Stimulated activated CD8-positive, alpha-beta memory T cell treated with anti-CD3 and anti-CD28 coated beads, Interleukin-15, amount 100 ng/mL, for 48 hours (primary cell): ENCODE results near the gene CPTP.
A peak's percentile ranks its signal among the peaks of the same experiment; 100 is the strongest.
"Not testable (repeated sequence)": the region's sequence is repeated elsewhere in the genome, so short reads cannot be mapped to it uniquely, and the experiment has no call there.

Experiments
- DNase-seq, 2 donors: peaks; one replicate each; pipeline ENCODE4 v3.0.0-alpha.2; 2020; ENCODE audit warnings: low read depth in 2 of 2

CPTP gene

GRCh38 chr1:1365875-1366698 is 41.5 kb downstream of the CPTP start:
- DNase-seq = no peak

GRCh38 chr1:1366699-1367066 is 42.1 kb downstream of the CPTP start:
- no peak for DNase-seq

- no peak for DNase-seq
These were observed 42.7 kb downstream of the CPTP start for GRCh38 chr1:1367315-1367714.

- not testable (repeated sequence) for DNase-seq
These were observed 45.5 kb downstream of the CPTP start for GRCh38 chr1:1370094-1370493.

DNA sequence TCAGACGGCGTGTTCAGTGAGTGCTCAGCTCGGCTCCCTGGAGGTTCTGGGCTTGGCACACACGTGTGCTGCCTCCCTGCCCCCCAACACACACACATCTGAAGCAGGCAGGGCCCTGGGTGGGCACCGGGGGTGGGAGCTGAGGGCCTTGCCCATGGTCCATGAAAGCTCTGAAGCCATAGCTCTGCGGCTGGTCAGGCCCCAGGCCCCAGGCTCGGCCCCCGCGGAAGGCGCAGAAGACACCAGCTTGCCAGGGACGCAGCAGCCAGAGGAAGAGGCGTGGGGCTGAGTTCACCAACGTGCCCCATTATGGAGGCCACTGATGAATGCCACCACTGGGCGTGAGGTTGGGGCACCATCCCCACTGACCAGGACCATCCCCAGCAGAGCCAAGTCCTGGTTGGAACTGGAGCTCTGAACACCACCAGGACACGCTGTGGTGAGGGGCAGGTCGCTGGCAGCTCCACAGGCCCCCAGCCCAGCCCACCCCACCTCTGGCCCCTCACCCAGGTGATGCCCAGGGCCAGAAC is 46.2 kb downstream of the CPTP start:
- DNase-seq = no peak

DNA sequence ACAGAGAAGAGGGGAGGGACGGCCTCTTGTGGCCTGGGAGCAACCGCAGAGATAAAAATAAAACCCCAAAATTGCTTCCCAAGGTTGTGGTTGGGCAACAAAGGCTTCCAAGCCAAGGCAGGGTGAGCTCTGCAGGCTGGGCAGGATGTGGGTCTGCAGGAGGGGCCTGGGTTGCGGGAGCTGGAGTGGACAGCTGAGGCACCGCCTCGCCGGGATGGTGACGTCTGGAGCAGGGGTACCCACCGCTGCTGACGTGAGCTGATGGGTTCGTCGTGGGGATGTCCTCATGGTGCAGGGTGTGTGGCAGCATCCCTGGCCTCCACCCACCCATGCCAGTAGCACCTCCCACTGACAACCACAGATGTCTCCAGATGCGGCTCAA is 46.8 kb downstream of the CPTP start:
- DNase-seq = peak in 1 of 2 donors; percentile 21

- DNase-seq = peak; percentile 64 to 66
These were observed 47.4 kb downstream of the CPTP start for GRCh38 chr1:1371746-1372711.

DNA sequence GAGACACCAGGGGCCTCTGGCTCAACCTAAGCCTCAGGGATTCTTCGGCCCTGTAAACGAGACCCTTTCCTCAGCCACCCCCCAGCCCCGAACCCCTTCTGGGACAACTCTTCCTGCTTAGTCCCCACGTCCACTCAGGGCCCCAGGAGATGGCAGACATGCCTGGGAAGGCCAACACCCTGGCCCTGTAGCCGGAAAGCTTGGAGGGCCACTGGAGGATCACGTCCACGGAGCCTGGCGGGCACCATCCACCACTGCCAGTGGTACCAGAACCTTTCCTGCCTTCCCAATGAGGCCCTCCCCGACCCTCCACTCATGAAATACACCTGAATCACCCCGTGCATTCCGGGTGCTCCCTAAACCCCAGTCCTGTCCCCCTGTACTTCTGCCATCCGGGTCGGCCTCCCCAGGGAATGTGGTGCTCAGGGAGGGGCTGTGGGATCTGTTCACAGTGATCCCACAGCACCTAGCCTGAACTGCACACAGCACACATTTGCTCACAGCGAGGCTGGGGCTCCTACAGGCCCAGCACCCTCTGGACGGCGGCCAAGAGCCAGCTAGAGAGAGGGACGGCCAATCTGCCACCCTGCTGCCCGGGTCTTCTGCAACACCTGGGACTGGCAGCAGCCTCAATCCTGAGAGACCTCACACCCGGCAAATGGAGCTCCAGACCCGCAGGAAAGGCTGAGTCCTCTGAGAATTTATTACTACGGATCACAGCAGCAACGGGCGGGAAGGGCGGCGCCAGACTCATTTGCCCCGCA is 48.6 kb downstream of the CPTP start:
- no peak for DNase-seq

DNA sequence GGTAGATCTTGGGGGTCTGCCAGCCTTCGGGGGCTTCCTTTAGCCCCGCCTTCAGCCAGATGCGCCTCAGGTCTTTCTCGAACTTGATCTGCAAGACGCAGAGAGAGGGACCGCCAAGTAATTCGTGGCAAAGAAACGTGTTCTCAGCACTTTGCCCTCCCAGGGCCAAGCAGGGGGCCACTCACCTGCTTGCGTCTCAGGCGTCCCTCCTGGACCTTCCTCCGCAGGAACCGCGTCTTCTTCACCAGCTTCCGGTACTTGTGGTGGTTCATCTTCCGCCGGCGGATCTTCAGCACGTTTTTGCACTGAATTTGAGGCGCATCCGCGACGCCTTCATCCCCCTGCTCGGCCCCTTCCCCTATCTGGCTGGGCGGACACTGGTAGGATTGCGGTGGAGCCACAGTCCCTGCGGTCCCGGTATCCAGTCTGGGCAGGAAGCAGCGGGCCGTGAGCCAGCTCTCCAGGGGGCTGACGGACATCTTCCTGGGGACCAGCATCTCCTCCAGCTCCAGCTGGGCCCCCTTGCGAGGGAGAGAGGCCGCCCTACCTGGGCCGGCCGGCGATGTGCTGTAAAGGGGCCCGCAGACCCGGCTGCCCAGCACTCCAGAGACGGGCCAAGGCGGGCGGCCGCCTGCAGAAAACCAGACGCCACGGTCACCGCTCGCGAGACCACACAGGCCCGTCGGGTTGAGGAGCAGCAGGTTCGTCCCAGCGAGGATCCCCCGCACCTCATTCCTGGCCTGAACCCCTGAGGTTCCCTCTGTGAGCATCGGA is 49.4 kb downstream of the CPTP start:
- DNase-seq = no peak

DNA sequence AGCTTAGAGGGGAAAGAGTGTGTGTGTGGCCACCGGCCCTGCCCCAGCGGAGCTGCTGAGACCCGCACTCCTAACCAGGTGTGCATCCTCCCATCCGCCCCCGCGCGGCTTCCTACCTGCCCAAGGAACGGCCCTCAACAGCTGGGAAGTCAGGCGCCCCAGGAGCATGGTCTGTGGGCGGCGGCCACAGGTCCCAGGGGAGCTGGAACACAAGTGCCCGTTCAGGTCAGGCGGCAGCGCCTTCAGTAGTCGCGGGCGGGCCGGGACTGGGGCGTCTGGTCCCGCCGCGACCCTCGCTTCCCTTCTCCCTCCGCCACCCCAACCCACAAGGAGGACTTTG is 50.0 kb downstream of the CPTP start:
- no peak for DNase-seq

- peak; percentile 94 to 97 for DNase-seq
These were observed 50.5 kb downstream of the CPTP start, which contains the start of gene AURKAIP1 for GRCh38 chr1:1374929-1375662. Gene AURKAIP1, minus strand, starts transcription at chr1:1375207. Its CDS starts 451 bp downstream, at chr1:1374756.

DNA sequence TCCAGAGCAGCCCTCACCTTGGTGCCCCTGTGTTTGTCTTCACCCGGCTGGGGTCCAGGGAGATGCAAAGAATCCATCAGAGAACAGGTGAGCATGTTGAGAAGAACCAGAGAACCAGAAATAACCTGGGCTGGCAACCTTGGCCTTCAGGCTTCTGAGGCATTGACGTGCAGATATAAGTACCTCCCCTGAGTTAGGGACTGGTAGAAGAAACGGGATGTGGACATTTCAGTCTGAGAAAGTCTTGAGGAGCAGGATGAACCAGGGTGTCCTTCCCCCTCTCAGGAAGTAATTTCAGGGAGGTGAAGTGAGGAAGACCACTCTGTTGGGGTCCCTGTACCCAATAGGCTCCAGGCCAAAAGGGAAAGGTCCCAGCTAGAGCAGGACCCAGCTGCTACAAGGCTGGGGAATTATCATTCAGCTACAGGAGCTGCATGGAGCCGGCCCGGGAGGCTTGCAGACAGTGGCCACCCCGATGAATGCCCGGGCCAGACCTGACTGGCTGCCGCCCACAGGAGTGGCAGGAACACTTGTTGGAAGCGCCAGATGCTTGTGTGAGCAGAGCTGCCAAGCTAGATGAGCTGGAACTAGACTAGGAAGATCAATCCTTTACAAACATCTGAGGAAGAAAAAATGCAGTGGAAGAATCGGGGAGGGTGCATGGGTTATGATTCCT is 52.1 kb downstream of the CPTP start:
- no peak for DNase-seq

GRCh38 chr1:1377540-1378205 is 53.1 kb downstream of the CPTP start:
- DNase-seq = no peak
